AG08395 (cell line): ENCODE data around the gene C14orf93.
A peak's percentile ranks its signal among the peaks of the same experiment; 100 is the strongest.

Experiments
- DNase-seq: peaks from one replicate; pipeline ENCODE4 v3.0.0; 2012; ENCODE audit warnings: mixed read lengths, low spot score

C14orf93 gene

GRCh38 chr14:23045419-23046357 is 35.7 kb upstream of the C14orf93 start:
- DNase-seq = no peak

GRCh38 chr14:23044840-23045239 is 34.9 kb upstream of the C14orf93 start:
- DNase-seq = no peak

- no peak for DNase-seq
Measured at GRCh38 chr14:23043754-23044153, 33.8 kb upstream of the C14orf93 start.

- no peak for DNase-seq
Measured at GRCh38 chr14:23043145-23043544, 33.2 kb upstream of the C14orf93 start.

- DNase-seq = no peak
Measured at GRCh38 chr14:23042162-23042965, 32.4 kb upstream of the C14orf93 start, which contains the start of gene PSMB11. Gene PSMB11, plus strand, starts transcription at chr14:23042212. Its CDS starts 14 bp downstream, at chr14:23042226.

- DNase-seq = peak; percentile 21
Measured at GRCh38 chr14:23041729-23042128, 31.8 kb upstream of the C14orf93 start.

- no peak for DNase-seq
Measured at GRCh38 chr14:23040100-23040499, 30.2 kb upstream of the C14orf93 start.

- DNase-seq = no peak
Measured at GRCh38 chr14:23035303-23036144, 25.6 kb upstream of the C14orf93 start.

GRCh38 chr14:23034498-23035302 is 24.8 kb upstream of the C14orf93 start, which contains the start of gene PSMB5:
Gene PSMB5, minus strand, starts transcription at chr14:23034900. Its CDS starts 19 bp downstream, at chr14:23034881.
- peak; percentile 96 for DNase-seq

GRCh38 chr14:23033801-23034497 is 24.0 kb upstream of the C14orf93 start:
- no peak for DNase-seq

- no peak for DNase-seq
Measured at GRCh38 chr14:23033251-23033727, 23.3 kb upstream of the C14orf93 start.

- DNase-seq = no peak
Measured at GRCh38 chr14:23030936-23031335, 21.0 kb upstream of the C14orf93 start.

GRCh38 chr14:23028799-23029198 is 18.9 kb upstream of the C14orf93 start:
- DNase-seq = no peak

- no peak for DNase-seq
Measured at GRCh38 chr14:23025151-23025814, 15.3 kb upstream of the C14orf93 start.

GRCh38 chr14:23024612-23025075 is 14.7 kb upstream of the C14orf93 start:
- DNase-seq = no peak

- DNase-seq = no peak
Measured at GRCh38 chr14:23023795-23024152, 13.8 kb upstream of the C14orf93 start.

GRCh38 chr14:23023022-23023794 is 13.3 kb upstream of the C14orf93 start:
- no peak for DNase-seq

GRCh38 chr14:23021889-23022442 is 12.0 kb upstream of the C14orf93 start:
- no peak for DNase-seq
